Measurements from ENCODE around the gene EFHC1. TPM values are rescaled to one million over a fixed set of nuclear protein-coding genes. Genes with fewer than 3 reads are reported as not detected.
"Not testable (repeated sequence)": the region's sequence is repeated elsewhere in the genome, so short reads cannot be mapped to it uniquely, and the experiment has no call there.

The EFHC1 gene
- total RNA-seq, 4 donors from 2014 or later = 30.6 to 45.6 (median 37.7) TPM

DNA sequence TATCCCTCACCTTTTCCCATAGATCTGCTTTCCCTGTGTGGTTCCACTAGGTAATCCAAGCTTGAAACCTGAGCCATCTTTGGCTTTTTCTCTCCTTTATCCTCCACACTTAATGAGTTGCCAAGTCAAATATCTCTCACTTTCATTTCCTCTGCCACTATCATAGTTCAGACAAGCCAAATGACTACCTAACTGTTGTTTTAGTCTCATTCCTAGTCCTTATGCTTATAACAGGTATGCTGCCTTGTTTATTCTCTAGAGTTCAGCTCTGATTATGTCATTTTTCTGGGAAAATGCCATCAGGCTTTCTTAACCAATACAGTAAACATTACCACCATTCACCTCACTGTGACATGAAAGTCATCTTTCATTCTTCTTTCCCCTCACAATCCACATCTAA, 6.5 kb downstream of the EFHC1 start:
- H3K27ac ChIP-seq = peak overlapping the region in 2 of 4 donors; percentile 80 to 91

GRCh38 chr6:52433294-52433693, 13.2 kb downstream of the EFHC1 start:
- H3K4me3 ChIP-seq = not testable (repeated sequence)

More for the DNA sequence above, 6.5 kb downstream of the EFHC1 start:
- TF ChIP-seq POLR2A (IDR thresholded peaks at IDR 0.05) = no peak
- TF ChIP-seq, protein P1, sequence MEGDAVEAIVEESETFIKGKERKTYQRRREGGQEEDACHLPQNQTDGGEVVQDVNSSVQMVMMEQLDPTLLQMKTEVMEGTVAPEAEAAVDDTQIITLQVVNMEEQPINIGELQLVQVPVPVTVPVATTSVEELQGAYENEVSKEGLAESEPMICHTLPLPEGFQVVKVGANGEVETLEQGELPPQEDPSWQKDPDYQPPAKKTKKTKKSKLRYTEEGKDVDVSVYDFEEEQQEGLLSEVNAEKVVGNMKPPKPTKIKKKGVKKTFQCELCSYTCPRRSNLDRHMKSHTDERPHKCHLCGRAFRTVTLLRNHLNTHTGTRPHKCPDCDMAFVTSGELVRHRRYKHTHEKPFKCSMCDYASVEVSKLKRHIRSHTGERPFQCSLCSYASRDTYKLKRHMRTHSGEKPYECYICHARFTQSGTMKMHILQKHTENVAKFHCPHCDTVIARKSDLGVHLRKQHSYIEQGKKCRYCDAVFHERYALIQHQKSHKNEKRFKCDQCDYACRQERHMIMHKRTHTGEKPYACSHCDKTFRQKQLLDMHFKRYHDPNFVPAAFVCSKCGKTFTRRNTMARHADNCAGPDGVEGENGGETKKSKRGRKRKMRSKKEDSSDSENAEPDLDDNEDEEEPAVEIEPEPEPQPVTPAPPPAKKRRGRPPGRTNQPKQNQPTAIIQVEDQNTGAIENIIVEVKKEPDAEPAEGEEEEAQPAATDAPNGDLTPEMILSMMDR (IDR thresholded peaks at IDR 0.05) = no peak
- no peak for TF ChIP-seq EP300 (IDR thresholded peaks at IDR 0.05)
- Histone ChIP-seq H3K4me3 (no peak overlapping the region), H3K27me3 (no peaks in the 10 kb centered on the region), H3K4me1 (peaks cover 0 to 42% (median 14%) of the 10 kb centered on the region in 4 donors), H3K36me3 (peaks cover 0 to 4% (median 0%) of the 10 kb centered on the region in 3 donors), H3K9me3 (no peaks in the 10 kb centered on the region)
- no peak for DNase-seq (ENCODE audit: low spot score in 2 of 2)

DNA sequence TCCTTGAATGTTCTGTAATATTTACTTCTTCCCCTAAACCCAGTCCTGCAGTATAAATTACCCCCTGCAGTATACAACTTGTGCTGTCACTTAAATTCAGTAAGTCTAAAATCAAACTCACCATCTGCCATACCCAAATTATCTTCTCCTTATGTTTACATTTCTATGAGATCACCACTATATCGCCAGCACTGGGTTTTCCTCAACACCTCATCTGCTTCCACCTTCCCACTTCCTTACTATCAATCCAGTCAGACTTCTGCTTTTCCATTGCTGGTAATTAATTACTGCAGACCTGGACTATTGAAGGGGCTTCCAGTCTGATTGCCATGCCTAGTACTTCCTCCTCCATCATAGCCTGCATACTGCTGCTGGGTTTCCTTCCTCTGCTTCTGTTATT, 15.2 kb downstream of the EFHC1 start:
- Histone ChIP-seq H3K4me3 (no peak overlapping the region), H3K27me3 (no peaks in the 10 kb centered on the region), H3K27ac (no peak overlapping the region), H3K4me1 (no peaks in the 10 kb centered on the region), H3K36me3 (peaks cover 0 to 31% (median 0%) of the 10 kb centered on the region in 3 donors), H3K9me3 (no peaks in the 10 kb centered on the region)
- TF ChIP-seq POLR2A (IDR thresholded peaks at IDR 0.05) = no peak
- DNase-seq (ENCODE audit: low spot score in 2 of 2) = no peak
- 74 to 83% methylated on average over 1 of the region's 1 CpG for WGBS, 2 donors

More at GRCh38 chr6:52433294-52433693, 13.2 kb downstream of the EFHC1 start:
- WGBS, 2 donors = 70 to 93% methylated on average over 4 of the region's 4 CpGs
- H3K27ac ChIP-seq; H3K27me3 ChIP-seq; H3K4me1 ChIP-seq; H3K9me3 ChIP-seq; DNase-seq (ENCODE audit: low spot score in 2 of 2): not testable (repeated sequence)
- peaks cover 0 to 18% (median 0%) of the 10 kb centered on the region in 3 donors for H3K36me3 ChIP-seq

DNA sequence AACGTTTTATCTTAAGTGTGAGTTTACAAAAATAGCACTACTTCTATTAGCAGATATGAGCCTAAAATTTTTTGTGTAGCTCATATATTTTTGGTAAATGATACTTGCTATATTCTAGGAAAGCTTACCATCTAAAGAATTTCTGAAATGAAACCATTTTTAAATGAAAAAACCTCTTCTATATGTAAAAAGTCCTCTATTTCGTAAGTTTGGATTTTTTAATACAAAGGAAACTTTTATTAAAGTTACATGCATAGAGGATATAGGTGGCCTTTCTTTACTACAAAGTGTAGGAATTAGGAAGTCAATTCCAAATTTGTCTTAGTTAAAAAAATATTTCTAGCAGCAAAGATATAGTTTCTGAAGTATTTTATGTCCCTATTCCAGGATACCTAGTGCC, 18.8 kb downstream of the EFHC1 start:
- Histone ChIP-seq H3K27me3 (no peaks in the 10 kb centered on the region), H3K36me3 (peaks cover 0 to 41% (median 0%) of the 10 kb centered on the region in 3 donors), H3K4me1 (no peaks in the 10 kb centered on the region), H3K27ac (no peak overlapping the region), H3K4me3 (no peak overlapping the region), H3K9me3 (no peaks in the 10 kb centered on the region)
- DNase-seq (ENCODE audit: low spot score in 2 of 2) = no peak
- 71 to 80% methylated on average over 2 of the region's 2 CpGs for WGBS, 2 donors
- TF ChIP-seq, protein P1 (IDR thresholded peaks at IDR 0.05) = no peak

GRCh38 chr6:52454556-52454955, 34.4 kb downstream of the EFHC1 start:
- no peak for DNase-seq (ENCODE audit: low spot score in 2 of 2)
- peaks cover 0 to 22% (median 0%) of the 10 kb centered on the region in 3 donors for H3K36me3 ChIP-seq
- no peaks in the 10 kb centered on the region for H3K27me3 ChIP-seq
- WGBS, 2 donors = 50 to 88% methylated on average over 2 of the region's 2 CpGs
- peaks cover 0 to 15% (median 0%) of the 10 kb centered on the region in 4 donors for H3K9me3 ChIP-seq
- no peak overlapping the region for H3K4me3 ChIP-seq
- no peaks in the 10 kb centered on the region for H3K4me1 ChIP-seq
- TF ChIP-seq EP300 (IDR thresholded peaks at IDR 0.05) = no peak
- TF ChIP-seq, protein P1 (IDR thresholded peaks at IDR 0.05) = no peak
- TF ChIP-seq POLR2A (IDR thresholded peaks at IDR 0.05) = no peak
- H3K27ac ChIP-seq = no peak overlapping the region

DNA sequence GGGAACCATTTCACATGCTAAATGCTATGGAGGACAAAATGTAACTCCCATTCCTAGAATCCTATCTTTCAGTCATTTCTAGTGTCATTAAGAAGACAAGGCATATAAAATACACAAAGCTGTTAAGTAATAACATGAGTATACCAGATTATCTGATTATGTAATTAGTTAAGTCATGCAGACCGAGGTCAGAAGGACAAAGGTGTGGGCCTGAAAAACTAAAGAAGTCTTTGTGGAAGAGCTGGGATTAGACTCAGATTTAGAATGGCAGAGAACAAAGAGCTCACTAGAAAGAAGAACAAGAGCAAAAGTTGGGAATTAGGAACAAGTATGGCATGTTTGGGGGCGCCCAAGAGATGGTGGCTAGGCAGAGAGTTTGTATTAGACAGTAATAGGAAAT, 37.0 kb downstream of the EFHC1 start:
- 61 to 67% methylated on average over 2 of the region's 2 CpGs for WGBS, 2 donors
- Histone ChIP-seq H3K27ac (no peak overlapping the region), H3K4me3 (no peak overlapping the region), H3K27me3 (no peaks in the 10 kb centered on the region), H3K9me3 (no peaks in the 10 kb centered on the region), H3K36me3 (peaks cover 0 to 22% (median 0%) of the 10 kb centered on the region in 3 donors), H3K4me1 (no peaks in the 10 kb centered on the region)
- DNase-seq (ENCODE audit: low spot score in 2 of 2) = no peak
- TF ChIP-seq POLR2A (IDR thresholded peaks at IDR 0.05) = no peak
- TF ChIP-seq EP300 (IDR thresholded peaks at IDR 0.05) = no peak
- TF ChIP-seq, protein P1 (IDR thresholded peaks at IDR 0.05) = no peak

DNA sequence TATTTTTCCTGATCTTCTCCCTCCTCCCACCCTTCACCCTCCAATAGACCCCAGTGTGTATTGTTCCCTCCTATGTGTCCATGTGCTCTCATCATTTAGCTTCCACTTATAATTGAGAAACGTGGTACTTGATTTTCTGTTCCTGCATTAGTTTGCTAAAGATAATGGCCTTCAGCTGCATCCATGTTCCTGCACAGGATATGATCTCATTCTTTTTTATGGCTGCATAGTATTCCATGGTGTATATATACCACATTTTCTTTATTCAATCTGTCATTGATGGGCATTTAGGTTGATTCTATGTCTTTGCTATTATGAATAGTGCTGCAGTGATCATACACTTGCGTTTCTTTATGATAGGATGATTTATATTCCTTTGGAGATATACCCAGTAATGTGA, 41.1 kb downstream of the EFHC1 start:
- DNase-seq (ENCODE audit: low spot score in 2 of 2); H3K27me3 ChIP-seq; H3K36me3 ChIP-seq; H3K4me3 ChIP-seq; H3K4me1 ChIP-seq; H3K27ac ChIP-seq; H3K9me3 ChIP-seq: not testable (repeated sequence)
- 87 to 95% methylated on average over 2 of the region's 2 CpGs for WGBS, 2 donors
